T-helper 2 cell (primary cell): ENCODE measurements around the gene GRM4.

Experiments
- DNase-seq, 5 experiments: peaks; one replicate each; pipeline versions ENCODE4 v3.0.0 to v3.0.0-alpha.2; 2012 to 2022

Gene GRM4

GRCh38 chr6:34041385-34041784 lies 104.5 kb downstream of the GRM4 start:
- no peak for DNase-seq

- DNase-seq = no peak
These were observed 105.9 kb downstream of the GRM4 start for GRCh38 chr6:34039943-34040342.

- no peak for DNase-seq
These were observed 108.7 kb downstream of the GRM4 start for GRCh38 chr6:34037151-34037550.

GRCh38 chr6:34036357-34037069 lies 109.4 kb downstream of the GRM4 start:
- peak in 1 of 5 experiments; percentile 46 for DNase-seq

- DNase-seq = no peak
These were observed 110.1 kb downstream of the GRM4 start for GRCh38 chr6:34035704-34036356.

GRCh38 chr6:34035161-34035560 lies 110.7 kb downstream of the GRM4 start:
- DNase-seq = no peak

GRCh38 chr6:34032856-34033255 lies 113.0 kb downstream of the GRM4 start:
- DNase-seq = no peak

- DNase-seq = no peak
These were observed 114.1 kb downstream of the GRM4 start for GRCh38 chr6:34031625-34032383.

- no peak for DNase-seq
These were observed 114.9 kb downstream of the GRM4 start for GRCh38 chr6:34030831-34031624.

- no peak for DNase-seq
These were observed 116.2 kb downstream of the GRM4 start for GRCh38 chr6:34029489-34030280.

GRCh38 chr6:34028691-34029360 lies 117.1 kb downstream of the GRM4 start:
- DNase-seq = no peak

GRCh38 chr6:34027939-34028441 lies 117.9 kb downstream of the GRM4 start:
- DNase-seq = no peak

GRCh38 chr6:34027445-34027936 lies 118.4 kb downstream of the GRM4 start:
- peak; percentile 33 to 57 (median 47) for DNase-seq

GRCh38 chr6:34025861-34026260 lies 120.0 kb downstream of the GRM4 start:
- DNase-seq = no peak

GRCh38 chr6:34025112-34025807 lies 120.6 kb downstream of the GRM4 start:
- no peak for DNase-seq

- DNase-seq = no peak
These were observed 123.0 kb downstream of the GRM4 start for GRCh38 chr6:34022873-34023255.

GRCh38 chr6:34022250-34022872 lies 123.5 kb downstream of the GRM4 start:
- DNase-seq = no peak

GRCh38 chr6:34021554-34022190 lies 124.2 kb downstream of the GRM4 start:
- DNase-seq = no peak

- no peak for DNase-seq
These were observed 124.9 kb downstream of the GRM4 start for GRCh38 chr6:34020807-34021553.
